Endodermal cell (in vitro differentiated cells): Measurements from ENCODE around the gene SMPD3. TPM values are rescaled to one million over a fixed set of nuclear protein-coding genes. Genes with fewer than 3 reads are reported as not detected.

Source experiments
- DNase-seq: peaks from one replicate; pipeline ENCODE4 v3.0.0-alpha.2; 2017
- H3K27ac ChIP-seq: 2 replicates; pipeline ENCODE4 v1.5.1; 2013; ENCODE audit warnings: mild to moderate bottlenecking, low read depth, low read length, moderate library complexity
- H3K27me3 ChIP-seq: 2 replicates; pipeline ENCODE4 v1.6.1; 2013; ENCODE audit warnings: mild to moderate bottlenecking, low read length, moderate library complexity; ENCODE audit not compliant: insufficient read depth, control insufficient read depth, poor library complexity, severe bottlenecking
- H3K36me3 ChIP-seq: 2 replicates; pipeline ENCODE4 v1.7.0; 2013; ENCODE audit warnings: mild to moderate bottlenecking, low read length, moderate library complexity; ENCODE audit not compliant: control insufficient read depth, insufficient read depth
- H3K4me1 ChIP-seq: one replicate; pipeline ENCODE4 v1.7.0; 2013; ENCODE audit warnings: low read length; ENCODE audit not compliant: control insufficient read depth, insufficient read depth
- H3K4me3 ChIP-seq: 2 replicates; pipeline ENCODE4 v1.5.1; 2013; ENCODE audit warnings: mild to moderate bottlenecking, low read length, moderate library complexity
- H3K9ac ChIP-seq: 2 replicates; pipeline ENCODE4 v1.6.1; 2013; ENCODE audit warnings: mild to moderate bottlenecking, low read length, moderate library complexity; ENCODE audit not compliant: poor library complexity, severe bottlenecking; ENCODE audit errors: extremely low read depth
- H3K9me3 ChIP-seq: 2 replicates; pipeline ENCODE4 v1.6.1; 2013; ENCODE audit warnings: mild to moderate bottlenecking, low read length, moderate library complexity; ENCODE audit not compliant: control insufficient read depth
- H3K27ac Mint-ChIP-seq: 2 replicates; pipeline ENCODE4 v1.8.0; 2020; ENCODE audit warnings: mixed read lengths
- H3K27me3 Mint-ChIP-seq: 2 replicates; pipeline ENCODE4 v1.8.0; 2021; ENCODE audit warnings: mild to moderate bottlenecking, mixed read lengths; ENCODE audit not compliant: insufficient read depth
- H3K36me3 Mint-ChIP-seq: 2 replicates; pipeline ENCODE4 v1.8.0; 2020; ENCODE audit warnings: low read depth, mixed read lengths
- H3K4me1 Mint-ChIP-seq: 2 replicates; pipeline ENCODE4 v1.8.0; 2020; ENCODE audit warnings: mixed read lengths
- H3K4me3 Mint-ChIP-seq: 2 replicates; pipeline ENCODE4 v1.8.0; 2020; ENCODE audit warnings: mild to moderate bottlenecking, moderate library complexity, mixed read lengths
- H3K9me3 Mint-ChIP-seq: 2 replicates; pipeline ENCODE4 v1.8.0; 2020; ENCODE audit warnings: mild to moderate bottlenecking, mixed read lengths
- CTCF ChIP-seq: fragments of 200-600 bp; sonication (generic); conservative IDR thresholded peaks from 2 replicates; pipeline ENCODE4 v1.5.0; 2021; ENCODE audit warnings: antibody characterized with exemption, mild to moderate bottlenecking
- WGBS, 2 experiments: methylation state at CpG; one replicate each; pipeline versions ENCODE4 v1.1.5 to v1.1.7; 2013; ENCODE audit warnings: missing lambda C conversion rate in 2 of 2, mixed read lengths in 1 of 2; ENCODE audit not compliant: insufficient coverage in 1 of 2, insufficient read length in 1 of 2; 5-methylcytosine and 5-hydroxymethylcytosine counted together
- total RNA-seq, 2 donors: library from RNA; stranded (reverse); fragmentation: NEBNext Ultra II Directional in 1 of 2; extraction: Animal tissue kit (Norgen Biotek cat#: 25700) in 1 of 2; gene quantifications; 2 replicates in 1 of 2; 3 replicates in 1 of 2; pipeline ENCODE4 v1.2.1, GENCODE V29; 2021

Gene SMPD3
- total RNA-seq, 2 donors from 2014 or later: 0.07 TPM; not detected in 1

- no peak for DNase-seq
- no peak overlapping the region for H3K4me3 ChIP-seq
- H3K36me3 ChIP-seq: no peaks in the 10 kb centered on the region
- H3K9ac ChIP-seq: no peak overlapping the region
- Mint-ChIP-seq H3K27me3 (no peaks in the 10 kb centered on the region), H3K9me3 (no peaks in the 10 kb centered on the region), H3K4me3 (no peak overlapping the region), H3K36me3 (no peaks in the 10 kb centered on the region), H3K4me1 (peaks cover 4% of the 10 kb centered on the region), H3K27ac (no peak overlapping the region)
- no peaks in the 10 kb centered on the region for H3K9me3 ChIP-seq
- no peak for TF ChIP-seq CTCF
- H3K27ac ChIP-seq: no peak overlapping the region
- no peaks in the 10 kb centered on the region for H3K27me3 ChIP-seq
- no peaks in the 10 kb centered on the region for H3K4me1 ChIP-seq
- WGBS, 2 experiments: 88 to 91% methylated on average over 6 to 8 of the region's 8 CpGs
These were observed 82.2 kb downstream of the SMPD3 start for GRCh38 chr16:68366062-68366461.

GRCh38 chr16:68365167-68365817 is 83.0 kb downstream of the SMPD3 start:
- H3K27me3 ChIP-seq: no peaks in the 10 kb centered on the region
- H3K36me3 ChIP-seq: no peaks in the 10 kb centered on the region
- no peaks in the 10 kb centered on the region for H3K27me3 Mint-ChIP-seq
- H3K27ac ChIP-seq: no peak overlapping the region
- H3K9ac ChIP-seq: no peak overlapping the region
- no peaks in the 10 kb centered on the region for H3K4me1 ChIP-seq
- H3K27ac Mint-ChIP-seq: no peak overlapping the region
- no peak for TF ChIP-seq CTCF
- no peaks in the 10 kb centered on the region for H3K9me3 ChIP-seq
- peaks cover 4% of the 10 kb centered on the region for H3K4me1 Mint-ChIP-seq
- no peaks in the 10 kb centered on the region for H3K36me3 Mint-ChIP-seq
- no peaks in the 10 kb centered on the region for H3K9me3 Mint-ChIP-seq
- no peak overlapping the region for H3K4me3 ChIP-seq
- no peak for DNase-seq
- 92% methylated on average over 9 to 18 of the region's 18 CpGs for WGBS, 2 experiments
- no peak overlapping the region for H3K4me3 Mint-ChIP-seq

- no peaks in the 10 kb centered on the region for H3K27me3 ChIP-seq
- H3K4me1 Mint-ChIP-seq: peaks cover 4% of the 10 kb centered on the region
- WGBS, 2 experiments: 83 to 84% methylated on average over 11 to 14 of the region's 14 CpGs
- H3K9me3 ChIP-seq: no peaks in the 10 kb centered on the region
- DNase-seq: peak; percentile 80
- H3K27me3 Mint-ChIP-seq: no peaks in the 10 kb centered on the region
- no peak overlapping the region for H3K4me3 ChIP-seq
- no peak overlapping the region for H3K27ac ChIP-seq
- no peak overlapping the region for H3K9ac ChIP-seq
- H3K36me3 ChIP-seq: no peaks in the 10 kb centered on the region
- H3K4me1 ChIP-seq: no peaks in the 10 kb centered on the region
- no peak overlapping the region for H3K4me3 Mint-ChIP-seq
- no peak overlapping the region for H3K27ac Mint-ChIP-seq
- no peaks in the 10 kb centered on the region for H3K9me3 Mint-ChIP-seq
- H3K36me3 Mint-ChIP-seq: no peaks in the 10 kb centered on the region
- peak; percentile 71 for TF ChIP-seq CTCF
These were observed 83.7 kb downstream of the SMPD3 start for GRCh38 chr16:68364561-68364998.
